Inflammatory macrophage (primary cell): ENCODE measurements around the gene SLBP.
"Not testable (repeated sequence)": the region's sequence is repeated elsewhere in the genome, so short reads cannot be mapped to it uniquely, and the experiment has no call there.

ENCODE experiments used
- DNase-seq, 2 donors: peaks; one replicate each; pipeline ENCODE4 v3.0.0-alpha.2; 2020 to 2022

SLBP gene

GRCh38 chr4:1673671-1674070 lies 38.4 kb downstream of the SLBP start:
- no peak for DNase-seq

DNA sequence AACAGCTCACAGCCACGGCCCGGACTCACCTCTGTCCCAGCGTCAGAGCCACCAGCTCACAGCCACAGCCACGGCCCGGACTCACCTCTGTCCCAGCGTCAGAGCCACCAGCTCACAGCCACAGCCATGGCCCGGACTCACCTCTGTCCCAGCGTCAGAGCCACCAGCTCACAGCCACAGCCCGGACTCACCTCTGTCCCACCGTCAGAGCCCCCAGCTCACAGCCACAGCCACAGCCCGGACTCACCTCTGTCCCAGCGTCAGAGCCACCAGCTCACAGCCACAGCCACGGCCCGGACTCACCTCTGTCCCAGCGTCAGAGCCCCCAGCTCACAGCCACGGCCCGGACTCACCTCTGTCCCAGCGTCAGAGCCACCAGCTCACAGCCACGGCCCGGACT lies 41.1 kb downstream of the SLBP start:
- not testable (repeated sequence) for DNase-seq

GRCh38 chr4:1670279-1670678 lies 41.8 kb downstream of the SLBP start:
- no peak for DNase-seq

GRCh38 chr4:1669850-1670249 lies 42.3 kb downstream of the SLBP start:
- no peak for DNase-seq

DNA sequence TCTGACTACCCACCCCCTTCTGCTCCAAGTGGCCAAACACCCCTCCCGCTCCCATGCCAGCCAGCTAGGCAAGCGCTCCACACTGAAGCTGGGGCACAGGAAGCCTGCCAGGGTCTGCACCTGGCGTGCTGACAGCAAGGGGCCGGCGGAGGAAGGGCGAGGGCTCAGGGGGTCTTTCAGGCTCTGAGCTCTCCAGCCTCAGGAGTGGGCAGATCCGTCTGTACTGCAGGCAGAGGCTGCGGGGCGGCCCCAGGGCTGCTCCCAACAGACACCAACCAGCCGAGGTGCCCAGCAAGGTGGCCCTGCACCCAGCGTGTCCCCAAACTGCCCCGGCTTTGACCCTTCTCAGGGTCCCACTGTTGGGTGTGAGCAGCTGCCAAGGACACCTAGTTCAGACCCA lies 42.8 kb downstream of the SLBP start:
- no peak for DNase-seq

DNA sequence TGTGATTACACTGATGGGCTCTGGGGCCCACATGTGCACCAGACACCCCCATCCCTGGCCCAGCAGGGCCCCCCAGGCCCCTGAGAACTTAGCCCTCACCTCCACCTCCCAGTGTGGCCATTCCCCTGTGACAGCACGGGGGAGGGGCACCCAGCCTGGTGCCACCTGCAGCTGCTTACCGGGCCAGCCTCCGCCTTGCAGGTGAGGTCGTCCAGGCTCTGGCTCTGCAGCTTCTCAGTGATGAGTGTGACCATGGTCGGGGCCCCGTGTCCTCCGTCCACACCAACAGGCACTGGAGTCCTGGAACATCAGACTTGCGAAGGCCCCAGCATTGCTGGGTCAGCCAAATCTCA lies 43.7 kb downstream of the SLBP start:
- no peak for DNase-seq

- no peak for DNase-seq
These were observed 44.8 kb downstream of the SLBP start for GRCh38 chr4:1667273-1667672.

GRCh38 chr4:1666391-1666790 lies 45.7 kb downstream of the SLBP start:
- no peak for DNase-seq

DNA sequence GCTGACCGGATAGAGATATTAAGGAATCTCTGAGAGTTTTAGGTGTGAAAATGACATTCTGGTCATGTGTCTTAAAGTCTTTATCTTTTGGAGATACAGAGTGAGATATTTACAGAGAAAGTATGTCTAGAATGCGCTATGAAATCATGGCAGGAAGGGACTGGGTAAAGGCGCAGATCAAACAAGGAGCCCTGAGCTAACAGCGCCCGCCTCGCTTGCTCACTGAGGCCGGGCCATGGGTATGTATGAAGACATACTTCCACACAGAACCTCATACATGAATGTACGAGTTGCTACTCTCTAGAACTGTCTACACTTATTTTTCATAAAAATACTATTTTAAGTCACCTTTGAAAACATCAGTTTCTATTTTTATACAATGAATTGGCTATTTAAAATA lies 48.0 kb downstream of the SLBP start:
- DNase-seq, result no peak

GRCh38 chr4:1663549-1663948 lies 48.6 kb downstream of the SLBP start:
- DNase-seq, result no peak

- no peak for DNase-seq
These were observed 50.4 kb downstream of the SLBP start for GRCh38 chr4:1661695-1662094.

DNA sequence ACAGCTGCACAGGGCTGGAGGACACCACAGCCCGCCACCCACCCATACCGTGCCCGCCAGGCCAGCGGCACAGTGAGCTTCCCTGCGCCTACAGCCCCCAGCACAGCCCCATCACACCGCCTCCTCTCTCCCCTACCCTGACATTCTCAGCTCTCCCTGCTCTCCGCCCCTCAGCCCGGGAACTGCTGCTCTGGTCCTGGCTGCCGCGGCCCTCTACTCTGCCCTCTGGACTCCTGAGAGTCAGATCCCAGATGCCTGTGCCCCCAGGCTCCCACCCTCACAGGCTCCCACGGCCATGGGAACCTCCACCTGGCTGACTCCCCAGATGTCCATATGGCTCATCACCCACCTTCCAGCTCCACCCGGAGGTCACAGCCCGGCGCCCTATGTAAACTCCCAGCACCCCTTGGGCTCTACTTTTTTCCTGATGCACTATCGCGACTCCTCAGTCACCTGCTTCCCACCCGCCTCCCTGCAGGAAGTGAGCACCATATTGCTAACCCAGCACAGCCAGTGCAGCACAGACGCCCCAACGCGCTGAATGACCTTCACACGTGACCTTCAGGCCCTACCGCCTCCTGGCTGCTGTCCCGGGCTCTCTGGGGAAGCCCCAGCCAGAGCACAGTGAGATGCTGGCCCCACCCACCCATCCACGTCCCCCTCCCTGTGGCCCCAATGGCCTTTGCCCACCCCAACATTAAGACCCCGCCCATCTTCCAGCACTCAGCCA lies 51.0 kb downstream of the SLBP start:
- no peak for DNase-seq

- DNase-seq, result no peak
These were observed 52.7 kb downstream of the SLBP start for GRCh38 chr4:1659104-1660043.

GRCh38 chr4:1658581-1658980 lies 53.5 kb downstream of the SLBP start:
- DNase-seq, result no peak

DNA sequence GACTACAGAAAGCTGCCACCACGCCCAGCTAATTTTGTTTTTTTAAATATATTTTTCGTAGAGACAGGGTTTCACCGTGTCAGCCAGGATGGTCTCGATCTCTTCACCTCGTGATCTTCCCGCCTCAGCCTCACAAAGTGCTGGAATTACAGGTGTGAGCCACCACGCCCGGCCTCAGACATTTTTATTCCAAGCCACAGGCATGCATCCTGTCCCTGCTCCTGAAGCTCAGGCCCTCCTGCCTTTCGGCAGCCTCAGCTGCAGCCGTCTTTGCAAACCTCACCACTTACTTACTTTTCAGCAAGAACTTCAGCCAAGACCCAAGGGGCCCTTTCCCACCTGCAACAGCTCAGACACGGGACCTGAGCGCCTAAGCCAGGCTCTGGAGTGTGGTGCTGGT lies 54.0 kb downstream of the SLBP start:
- no peak for DNase-seq

DNA sequence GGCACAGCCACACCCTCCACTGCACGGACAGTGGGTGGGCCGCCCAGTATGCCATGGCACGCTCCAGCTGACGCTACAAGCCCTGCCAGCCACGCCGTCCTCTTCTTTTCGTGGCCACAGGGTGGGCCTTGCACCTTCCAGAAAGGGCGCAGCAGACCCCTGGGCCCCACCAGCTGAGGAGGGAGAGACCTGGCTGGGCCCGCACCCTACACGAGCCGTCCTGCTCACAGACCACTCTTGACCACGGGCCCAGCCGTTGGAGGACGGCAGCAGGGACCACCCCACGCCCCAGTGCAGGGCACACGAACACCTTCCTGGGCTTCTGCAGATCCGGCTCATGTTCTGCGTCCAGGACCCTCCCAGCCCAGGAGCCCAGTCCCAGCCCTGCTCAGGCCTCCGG lies 55.1 kb downstream of the SLBP start:
- DNase-seq, result no peak

GRCh38 chr4:1656132-1656531 lies 56.0 kb downstream of the SLBP start:
- no peak for DNase-seq

GRCh38 chr4:1655676-1656075 lies 56.4 kb downstream of the SLBP start:
- DNase-seq, result no peak

DNA sequence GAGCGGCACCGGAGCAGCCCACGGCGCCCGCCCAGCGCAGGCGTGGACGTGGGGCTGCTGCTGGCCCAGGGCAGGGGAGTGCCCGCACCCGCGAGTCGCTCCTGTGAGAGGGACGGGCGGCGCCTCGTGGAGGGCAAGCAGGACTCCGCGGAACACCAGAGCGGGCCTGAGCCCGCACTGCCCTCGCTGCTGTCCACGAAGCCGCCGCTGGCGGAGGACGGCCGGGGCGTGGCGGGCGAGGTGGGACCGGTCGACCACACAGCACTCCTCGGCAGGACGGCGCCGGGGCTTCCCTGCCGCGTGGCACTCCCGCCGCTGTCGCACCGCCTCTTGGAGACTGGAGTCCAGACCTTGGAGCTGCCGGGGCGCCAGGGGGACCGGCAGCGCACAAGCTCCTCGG lies 57.0 kb downstream of the SLBP start:
- DNase-seq, result no peak

GRCh38 chr4:1654216-1654955 lies 57.7 kb downstream of the SLBP start:
- DNase-seq, result no peak

DNA sequence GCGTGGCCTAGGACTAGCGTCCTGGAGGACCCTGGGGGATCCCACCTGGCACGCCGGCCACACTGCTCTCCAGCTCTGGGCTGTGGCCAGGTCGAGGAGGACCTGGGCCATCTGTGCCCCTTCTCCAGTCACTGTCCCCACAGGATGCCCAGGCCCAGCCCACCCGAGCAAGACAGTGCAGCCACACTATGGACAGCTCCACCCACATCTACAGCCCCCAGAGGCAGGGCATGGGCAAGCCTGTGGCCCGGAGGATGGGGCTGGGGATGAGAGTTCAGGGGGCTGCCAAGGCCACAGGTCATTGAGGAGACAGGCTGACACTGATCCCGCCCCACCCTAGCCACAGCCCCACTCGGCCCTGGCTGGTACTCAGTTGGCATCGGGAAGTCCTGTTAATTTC lies 58.3 kb downstream of the SLBP start:
- DNase-seq, result no peak

- no peak for DNase-seq
These were observed 60.0 kb downstream of the SLBP start for GRCh38 chr4:1652088-1652487.

- no peak for DNase-seq
These were observed 60.5 kb downstream of the SLBP start for GRCh38 chr4:1651609-1652008.
